Measurements from ENCODE around the gene PTPRN2. TPM values are rescaled to one million over a fixed set of nuclear protein-coding genes. Genes with fewer than 3 reads are reported as not detected.
A peak's percentile ranks its signal among the peaks of the same experiment; 100 is the strongest.
"Not testable (repeated sequence)": the region's sequence is repeated elsewhere in the genome, so short reads cannot be mapped to it uniquely, and the experiment has no call there.

The PTPRN2 gene
- total RNA-seq, 1 donor from 2014 or later, result 15.4 TPM

- peaks cover 3% of the 10 kb centered on the region for H3K9me3 Mint-ChIP-seq
- no peak overlapping the region for H3K4me3 Mint-ChIP-seq
- no peak for TF ChIP-seq CTCF (conservative IDR thresholded peaks at IDR 0.05)
- peaks cover 4% of the 10 kb centered on the region for H3K36me3 Mint-ChIP-seq
- H3K4me1 Mint-ChIP-seq (ENCODE audit: unreplicated experiment), result no peaks in the 10 kb centered on the region
- no peak for DNase-seq (ENCODE audit: extremely low spot score, unreplicated experiment)
- H3K27me3 Mint-ChIP-seq, result no peaks in the 10 kb centered on the region
- peak overlapping the region; percentile 84 for H3K27ac Mint-ChIP-seq
Observed at GRCh38 chr7:157490465-157490912, 1097.1 kb downstream of the PTPRN2 start.

GRCh38 chr7:157489870-157490269 lies 1097.8 kb downstream of the PTPRN2 start:
- H3K4me1 Mint-ChIP-seq (ENCODE audit: unreplicated experiment); H3K4me3 Mint-ChIP-seq; H3K27me3 Mint-ChIP-seq; H3K36me3 Mint-ChIP-seq; H3K9me3 Mint-ChIP-seq; DNase-seq (ENCODE audit: extremely low spot score, unreplicated experiment): not testable (repeated sequence)
- H3K27ac Mint-ChIP-seq, result peak overlapping the region; percentile 84

Small RNA genes lying within 50 kb of the gene (microRNA-seq; reads per million reads assigned to microRNA genes)
- 0.83 reads per million for gene MIR153-2
- gene MIR5707, result not detected
- gene MIR595, result not detected

Other genes starting within 250 kb of the PTPRN2 start
- 23.8 and 46.1 TPM in 2 replicates for gene NCAPG2, start 117.0 kb upstream of the PTPRN2 start, total RNA-seq (ENCODE audit: low replicate concordance)
- 42.1 and 89.4 TPM in 2 replicates for gene ESYT2, start 241.7 kb upstream of the PTPRN2 start, total RNA-seq (ENCODE audit: low replicate concordance)

Measured in type B pancreatic cell (in vitro differentiated cells).